ENCODE data around the gene NMT1. TPM values are rescaled to one million over a fixed set of nuclear protein-coding genes. Genes with fewer than 3 reads are reported as not detected.

The NMT1 gene
- total RNA-seq, 2 experiments from 2014 or later: 156 to 169 TPM

GRCh38 chr17:45130681-45131615 is 69.8 kb downstream of the NMT1 start:
- intact Hi-C loops (cut with micrococcal nuclease): no loop called here
- H3K4me3 Mint-ChIP-seq: peak overlapping the region; percentile 85
- H3K4me1 Mint-ChIP-seq (ENCODE audit: low read depth): peaks cover 6% of the 10 kb centered on the region
- ChIA-PET POLR2A (interaction anchor here (0.9 kb wide), 1 partner anchor 11 kb away, joined by 3 read pairs; no protein-coding TSS in a partner anchor), CTCF (interaction anchor here (0.6 to 6.1 kb wide), 6 partner anchors 11 to 440 kb away, joined by 3 to 369 read pairs (median 4); partner anchors contain the start of gene HEXIM1)
- H3K9me3 Mint-ChIP-seq: no peaks in the 10 kb centered on the region
- H3K27ac Mint-ChIP-seq: no peak overlapping the region
- DNase-seq (no peak), ATAC-seq (no peak)
- H3K27me3 Mint-ChIP-seq: no peaks in the 10 kb centered on the region
- no peak for TF ChIP-seq CTCF (IDR thresholded peaks at IDR 0.05)
- no peaks in the 10 kb centered on the region for H3K36me3 Mint-ChIP-seq (ENCODE audit: low read depth)

GRCh38 chr17:45131616-45132319 is 70.7 kb downstream of the NMT1 start:
- H3K9me3 Mint-ChIP-seq: no peaks in the 10 kb centered on the region
- ChIA-PET POLR2A (interaction anchor here (0.9 to 1.6 kb wide), 2 partner anchors 10 to 17 kb away, joined by 3 to 8 read pairs; partner anchors contain the start of gene HEXIM1), CTCF (interaction anchor here (0.6 to 6.1 kb wide), 9 partner anchors 8 to 441 kb away, joined by 3 to 369 read pairs (median 4); partner anchors contain the start of gene HEXIM1)
- no peaks in the 10 kb centered on the region for H3K27me3 Mint-ChIP-seq
- peak; percentile 57 for DNase-seq
- intact Hi-C loops (cut with micrococcal nuclease): no loop called here
- H3K4me3 Mint-ChIP-seq: peak overlapping the region; percentile 85
- no peak overlapping the region for H3K27ac Mint-ChIP-seq
- peak; percentile 1 for ATAC-seq
- H3K4me1 Mint-ChIP-seq (ENCODE audit: low read depth): peaks cover 12% of the 10 kb centered on the region
- peak; percentile 100 for TF ChIP-seq CTCF (IDR thresholded peaks at IDR 0.05)
- H3K36me3 Mint-ChIP-seq (ENCODE audit: low read depth): no peaks in the 10 kb centered on the region

- Mint-ChIP-seq H3K27me3 (no peaks in the 10 kb centered on the region), H3K4me3 (peak within 1 kb of the TSS; percentile 85), H3K9me3 (no peaks in the 10 kb centered on the region), H3K27ac (peak within 1 kb of the TSS; percentile 79), H3K36me3 (ENCODE audit: low read depth) (no peaks in the 10 kb centered on the region), H3K4me1 (ENCODE audit: low read depth) (peaks cover 12% of the 10 kb centered on the region)
- ChIA-PET CTCF (interaction anchor here (0.7 to 6.1 kb wide), 9 partner anchors 9 to 230 kb away, joined by 3 to 369 read pairs (median 4); partner anchors contain the start of gene HEXIM1), POLR2A (interaction anchor here (0.9 to 1.6 kb wide), 2 partner anchors 8 to 17 kb away, joined by 4 to 8 read pairs; partner anchors contain the start of gene HEXIM1)
- no peak for ATAC-seq
- TF ChIP-seq CTCF (IDR thresholded peaks at IDR 0.05): no peak
- intact Hi-C loops (cut with micrococcal nuclease): no loop called here
- no peak for DNase-seq
Observed at GRCh38 chr17:45132320-45132571, 71.1 kb downstream of the NMT1 start, which contains the start of gene PLCD3. PLCD3 (minus strand) TSS chr17:45132515; CDS start chr17:45132410, 105 bp downstream.

GRCh38 chr17:45132572-45133463 is 71.7 kb downstream of the NMT1 start:
- H3K4me3 Mint-ChIP-seq: peak overlapping the region; percentile 85
- DNase-seq (peak; percentile 75), ATAC-seq (peak; percentile 56)
- H3K27me3 Mint-ChIP-seq: no peaks in the 10 kb centered on the region
- POLR2A ChIA-PET: interaction anchor here (0.9 to 1.6 kb wide), 2 partner anchors 8 to 16 kb away, joined by 4 to 8 read pairs; partner anchors contain the start of gene HEXIM1
- CTCF ChIA-PET: interaction anchor here (0.7 to 6.1 kb wide), 10 partner anchors 9 to 231 kb away, joined by 3 to 369 read pairs (median 4); partner anchors contain the start of gene HEXIM1
- peak; percentile 78 for TF ChIP-seq CTCF (IDR thresholded peaks at IDR 0.05)
- no peaks in the 10 kb centered on the region for H3K9me3 Mint-ChIP-seq
- peak overlapping the region; percentile 79 for H3K27ac Mint-ChIP-seq
- intact Hi-C loops (cut with micrococcal nuclease): no loop called here
- peaks cover 12% of the 10 kb centered on the region for H3K4me1 Mint-ChIP-seq (ENCODE audit: low read depth)
- no peaks in the 10 kb centered on the region for H3K36me3 Mint-ChIP-seq (ENCODE audit: low read depth)

All from activated CD8-positive, alpha-beta T cell treated with anti-CD3 and anti-CD28 coated beads for 36 hours (primary cell).